ENCODE measurements around the gene SERPINB2. TPM values are rescaled to one million over a fixed set of nuclear protein-coding genes. Genes with fewer than 3 reads are reported as not detected.
"Not testable (repeated sequence)": the region's sequence is repeated elsewhere in the genome, so short reads cannot be mapped to it uniquely, and the experiment has no call there.

The SERPINB2 gene
- total RNA-seq, 1 donor from 2014 or later, result not detected

DNA sequence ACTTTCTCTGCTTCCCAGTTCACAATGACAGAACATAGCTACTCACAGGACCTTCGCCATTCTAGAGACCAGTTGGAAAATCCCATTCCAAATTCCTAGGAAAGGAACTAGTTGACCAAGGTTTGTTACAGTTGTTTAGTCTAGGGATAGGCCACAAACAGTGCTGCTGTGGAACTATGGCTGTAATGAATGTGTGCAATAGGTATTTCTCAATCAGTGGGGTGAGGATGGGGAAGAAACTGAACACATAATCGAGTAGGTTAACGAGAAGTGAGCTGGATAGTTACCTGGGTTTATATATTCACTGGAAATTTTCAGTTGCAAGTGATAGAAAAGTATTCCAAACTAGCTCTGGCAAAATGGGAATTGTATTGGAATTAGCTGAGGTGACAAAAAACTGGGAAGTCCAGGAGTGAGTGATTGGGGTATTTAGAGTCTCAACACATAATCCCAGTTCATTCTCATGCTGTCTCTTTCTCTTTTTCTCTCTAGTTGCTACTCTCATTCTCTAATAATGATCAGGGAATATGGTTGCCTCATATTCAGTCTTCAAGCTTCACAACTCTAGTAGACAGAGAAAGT lies 43.4 kb downstream of the SERPINB2 start:
- intact Hi-C loops (cut with micrococcal nuclease), result loop anchor here (10.0 kb wide), 1 partner anchor 106 kb away; no protein-coding TSS in a partner anchor

GRCh38 chr18:63936156-63936931 lies 48.8 kb downstream of the SERPINB2 start:
- peaks cover 11% of the 10 kb centered on the region for H3K4me1 ChIP-seq
- TF ChIP-seq, protein P1, sequence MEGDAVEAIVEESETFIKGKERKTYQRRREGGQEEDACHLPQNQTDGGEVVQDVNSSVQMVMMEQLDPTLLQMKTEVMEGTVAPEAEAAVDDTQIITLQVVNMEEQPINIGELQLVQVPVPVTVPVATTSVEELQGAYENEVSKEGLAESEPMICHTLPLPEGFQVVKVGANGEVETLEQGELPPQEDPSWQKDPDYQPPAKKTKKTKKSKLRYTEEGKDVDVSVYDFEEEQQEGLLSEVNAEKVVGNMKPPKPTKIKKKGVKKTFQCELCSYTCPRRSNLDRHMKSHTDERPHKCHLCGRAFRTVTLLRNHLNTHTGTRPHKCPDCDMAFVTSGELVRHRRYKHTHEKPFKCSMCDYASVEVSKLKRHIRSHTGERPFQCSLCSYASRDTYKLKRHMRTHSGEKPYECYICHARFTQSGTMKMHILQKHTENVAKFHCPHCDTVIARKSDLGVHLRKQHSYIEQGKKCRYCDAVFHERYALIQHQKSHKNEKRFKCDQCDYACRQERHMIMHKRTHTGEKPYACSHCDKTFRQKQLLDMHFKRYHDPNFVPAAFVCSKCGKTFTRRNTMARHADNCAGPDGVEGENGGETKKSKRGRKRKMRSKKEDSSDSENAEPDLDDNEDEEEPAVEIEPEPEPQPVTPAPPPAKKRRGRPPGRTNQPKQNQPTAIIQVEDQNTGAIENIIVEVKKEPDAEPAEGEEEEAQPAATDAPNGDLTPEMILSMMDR (IDR thresholded peaks at IDR 0.05; ENCODE audit: borderline replicate concordance), result peak; percentile 84
- no peaks in the 10 kb centered on the region for H3K9me3 ChIP-seq (replicated peaks)
- H3K4me3 ChIP-seq, result peak overlapping the region; percentile 67
- H3K36me3 ChIP-seq, result no peaks in the 10 kb centered on the region
- peak; percentile 81 for DNase-seq
- peaks cover 58% of the 10 kb centered on the region for H3K27me3 ChIP-seq (ENCODE audit: low read depth)
- intact Hi-C loops (cut with micrococcal nuclease), result loop anchor here (10.0 kb wide), 1 partner anchor 112 kb away; no protein-coding TSS in a partner anchor
- H3K27ac ChIP-seq (replicated peaks), result no peak overlapping the region

More for the DNA sequence above, 43.4 kb downstream of the SERPINB2 start:
- Histone ChIP-seq H3K36me3 (no peaks in the 10 kb centered on the region), H3K9me3 (replicated peaks) (no peaks in the 10 kb centered on the region), H3K27ac (replicated peaks) (no peak overlapping the region), H3K27me3 (ENCODE audit: low read depth) (peaks cover 16% of the 10 kb centered on the region), H3K4me1 (peaks cover under 1% of the 10 kb centered on the region), H3K4me3 (no peak overlapping the region)
- TF ChIP-seq, protein P1 (IDR thresholded peaks at IDR 0.05; ENCODE audit: borderline replicate concordance), result no peak
- DNase-seq, result no peak

DNA sequence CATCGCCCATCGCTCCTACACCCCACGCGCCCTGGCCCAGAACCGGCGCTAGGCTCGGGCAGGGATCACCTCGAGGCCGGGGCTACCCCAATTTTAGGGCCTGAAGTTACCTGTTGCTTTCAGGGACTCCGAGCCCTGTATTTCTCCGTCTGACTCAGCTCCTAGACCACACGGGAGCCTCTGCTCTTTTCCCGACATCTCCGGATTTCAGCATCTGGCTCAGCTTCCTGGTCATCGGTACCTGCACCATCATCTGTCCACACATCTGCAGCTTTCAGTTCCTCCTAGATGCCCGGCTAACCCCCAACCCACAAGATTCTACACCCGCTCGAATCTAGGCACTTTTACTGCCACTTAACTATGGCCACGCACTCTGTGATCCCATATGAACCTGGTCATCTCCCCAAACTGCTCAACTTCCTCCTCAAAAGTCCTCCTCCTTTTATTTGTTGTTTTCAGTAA lies 49.5 kb downstream of the SERPINB2 start:
- peaks cover 64% of the 10 kb centered on the region for H3K27me3 ChIP-seq (ENCODE audit: low read depth)
- H3K4me1 ChIP-seq, result peaks cover 11% of the 10 kb centered on the region
- H3K36me3 ChIP-seq, result no peaks in the 10 kb centered on the region
- no peaks in the 10 kb centered on the region for H3K9me3 ChIP-seq (replicated peaks)
- DNase-seq, result no peak
- peak overlapping the region; percentile 67 for H3K4me3 ChIP-seq
- intact Hi-C loops (cut with micrococcal nuclease), result loop anchor here (10.0 kb wide), 1 partner anchor 112 kb away; no protein-coding TSS in a partner anchor
- H3K27ac ChIP-seq (replicated peaks), result no peak overlapping the region
- TF ChIP-seq, protein P1 (IDR thresholded peaks at IDR 0.05; ENCODE audit: borderline replicate concordance), result no peak

DNA sequence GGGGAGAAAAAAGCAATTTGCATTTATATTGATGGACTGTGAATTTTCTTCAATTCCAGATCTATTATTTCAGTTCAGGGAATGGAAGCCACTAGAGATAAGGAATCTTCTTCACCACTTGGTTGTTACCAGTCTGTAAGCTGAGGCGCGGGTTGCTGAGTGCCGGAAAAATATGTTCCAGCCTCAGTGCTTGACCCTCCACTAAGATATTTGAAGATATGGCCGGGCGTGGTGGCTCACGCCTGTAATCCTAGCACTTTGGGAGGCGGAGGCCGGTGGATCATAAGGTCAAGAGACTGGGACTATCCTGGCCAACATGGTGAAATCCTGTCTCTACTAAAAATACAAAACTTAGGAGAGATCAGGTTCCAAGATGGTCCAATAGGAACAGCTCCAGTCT lies 52.5 kb downstream of the SERPINB2 start:
- Histone ChIP-seq H3K36me3 (no peaks in the 10 kb centered on the region), H3K27ac (replicated peaks) (no peak overlapping the region), H3K4me1 (peaks cover 11% of the 10 kb centered on the region), H3K4me3 (no peak overlapping the region), H3K9me3 (replicated peaks) (no peaks in the 10 kb centered on the region), H3K27me3 (ENCODE audit: low read depth) (peaks cover 78% of the 10 kb centered on the region)
- TF ChIP-seq, protein P1 (IDR thresholded peaks at IDR 0.05; ENCODE audit: borderline replicate concordance), result no peak
- no peak for DNase-seq
- intact Hi-C loops (cut with micrococcal nuclease), result no loop called here

GRCh38 chr18:63940543-63941050 lies 53.1 kb downstream of the SERPINB2 start:
- H3K27ac ChIP-seq (replicated peaks); H3K36me3 ChIP-seq; intact Hi-C loops (cut with micrococcal nuclease); H3K9me3 ChIP-seq (replicated peaks); DNase-seq; H3K4me3 ChIP-seq: not testable (repeated sequence)
- H3K27me3 ChIP-seq (ENCODE audit: low read depth), result peaks cover 78% of the 10 kb centered on the region
- H3K4me1 ChIP-seq, result peaks cover 11% of the 10 kb centered on the region

Measured in left ventricle myocardium inferior (tissue), 1 donor.